ENCODE data around the gene C13orf46.

Gene C13orf46

DNA sequence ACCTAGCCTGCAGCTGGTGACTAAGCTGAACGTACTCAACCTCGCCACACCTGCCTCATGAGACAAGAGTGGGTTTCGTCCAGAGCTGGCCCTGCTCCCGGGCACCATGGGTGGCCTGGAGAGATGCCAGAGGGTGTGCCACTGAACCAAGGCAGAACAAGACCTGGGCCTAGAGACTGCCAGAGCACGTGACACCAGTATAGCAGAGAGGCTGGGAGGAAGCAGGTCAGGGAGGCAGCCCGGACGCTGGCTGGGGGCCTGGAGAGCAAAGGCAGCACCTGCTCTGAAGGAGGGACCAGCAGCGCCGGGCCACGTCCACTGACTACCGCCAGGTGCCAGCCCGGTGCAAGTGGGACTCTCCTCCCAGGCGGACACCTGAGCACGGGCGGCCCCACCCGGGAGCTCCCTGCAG, 7.3 kb upstream of the C13orf46 start:
- TF ChIP-seq, protein P1, sequence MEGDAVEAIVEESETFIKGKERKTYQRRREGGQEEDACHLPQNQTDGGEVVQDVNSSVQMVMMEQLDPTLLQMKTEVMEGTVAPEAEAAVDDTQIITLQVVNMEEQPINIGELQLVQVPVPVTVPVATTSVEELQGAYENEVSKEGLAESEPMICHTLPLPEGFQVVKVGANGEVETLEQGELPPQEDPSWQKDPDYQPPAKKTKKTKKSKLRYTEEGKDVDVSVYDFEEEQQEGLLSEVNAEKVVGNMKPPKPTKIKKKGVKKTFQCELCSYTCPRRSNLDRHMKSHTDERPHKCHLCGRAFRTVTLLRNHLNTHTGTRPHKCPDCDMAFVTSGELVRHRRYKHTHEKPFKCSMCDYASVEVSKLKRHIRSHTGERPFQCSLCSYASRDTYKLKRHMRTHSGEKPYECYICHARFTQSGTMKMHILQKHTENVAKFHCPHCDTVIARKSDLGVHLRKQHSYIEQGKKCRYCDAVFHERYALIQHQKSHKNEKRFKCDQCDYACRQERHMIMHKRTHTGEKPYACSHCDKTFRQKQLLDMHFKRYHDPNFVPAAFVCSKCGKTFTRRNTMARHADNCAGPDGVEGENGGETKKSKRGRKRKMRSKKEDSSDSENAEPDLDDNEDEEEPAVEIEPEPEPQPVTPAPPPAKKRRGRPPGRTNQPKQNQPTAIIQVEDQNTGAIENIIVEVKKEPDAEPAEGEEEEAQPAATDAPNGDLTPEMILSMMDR (IDR thresholded peaks at IDR 0.05; ENCODE audit: low read depth, low read length, missing control alignments) = no peak
- in situ Hi-C loops (cut with HindIII; ENCODE audit: low sequenced_read_pairs) = no loop called here
- no peak overlapping the region for H3K4me3 ChIP-seq (ENCODE audit: low read depth, low read length)
- peak; percentile 70 for DNase-seq (ENCODE audit: low read depth)

- in situ Hi-C loops (cut with HindIII; ENCODE audit: low sequenced_read_pairs) = no loop called here
- TF ChIP-seq, protein P1 (IDR thresholded peaks at IDR 0.05; ENCODE audit: low read depth, low read length, missing control alignments) = no peak
- no peak overlapping the region for H3K4me3 ChIP-seq (ENCODE audit: low read depth, low read length)
- DNase-seq (ENCODE audit: low read depth) = no peak
Measured at GRCh38 chr13:113980489-113981064, 6.7 kb upstream of the C13orf46 start.

DNA sequence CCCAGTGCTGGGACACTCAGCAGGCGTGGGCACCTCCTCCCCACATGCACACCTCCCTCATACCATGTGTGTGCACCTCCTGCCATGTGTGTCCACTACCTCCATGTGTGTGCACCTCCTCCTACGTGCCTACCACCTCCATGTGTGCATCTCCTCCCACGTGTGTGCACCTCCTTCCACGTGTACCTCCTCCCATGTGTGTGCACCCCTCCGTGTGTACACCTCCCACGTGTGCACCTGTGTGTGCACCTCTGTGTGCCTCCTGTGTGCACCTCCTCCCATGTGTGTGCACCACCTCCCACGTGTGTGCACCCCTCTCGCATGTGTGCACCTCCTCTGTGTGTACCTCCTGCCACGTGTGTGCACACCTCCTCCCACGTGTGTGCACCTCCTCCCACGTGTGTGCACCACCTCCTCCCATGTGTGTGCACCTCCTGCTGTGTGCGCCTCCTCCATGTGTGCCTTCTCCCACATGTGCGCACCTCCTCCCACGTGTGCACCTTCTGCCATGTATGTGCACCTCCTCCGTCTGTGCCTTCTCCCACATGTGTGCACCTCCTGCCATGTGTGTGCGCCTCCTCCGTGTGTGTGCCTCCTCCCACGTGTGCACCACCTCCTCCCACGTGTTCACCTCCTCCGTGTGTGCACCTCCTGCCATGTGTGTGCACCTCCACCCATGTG, 6.1 kb upstream of the C13orf46 start:
- H3K4me3 ChIP-seq (ENCODE audit: low read depth, low read length) = no peak overlapping the region
- TF ChIP-seq, protein P1 (IDR thresholded peaks at IDR 0.05; ENCODE audit: low read depth, low read length, missing control alignments) = no peak
- DNase-seq (ENCODE audit: low read depth) = no peak

DNA sequence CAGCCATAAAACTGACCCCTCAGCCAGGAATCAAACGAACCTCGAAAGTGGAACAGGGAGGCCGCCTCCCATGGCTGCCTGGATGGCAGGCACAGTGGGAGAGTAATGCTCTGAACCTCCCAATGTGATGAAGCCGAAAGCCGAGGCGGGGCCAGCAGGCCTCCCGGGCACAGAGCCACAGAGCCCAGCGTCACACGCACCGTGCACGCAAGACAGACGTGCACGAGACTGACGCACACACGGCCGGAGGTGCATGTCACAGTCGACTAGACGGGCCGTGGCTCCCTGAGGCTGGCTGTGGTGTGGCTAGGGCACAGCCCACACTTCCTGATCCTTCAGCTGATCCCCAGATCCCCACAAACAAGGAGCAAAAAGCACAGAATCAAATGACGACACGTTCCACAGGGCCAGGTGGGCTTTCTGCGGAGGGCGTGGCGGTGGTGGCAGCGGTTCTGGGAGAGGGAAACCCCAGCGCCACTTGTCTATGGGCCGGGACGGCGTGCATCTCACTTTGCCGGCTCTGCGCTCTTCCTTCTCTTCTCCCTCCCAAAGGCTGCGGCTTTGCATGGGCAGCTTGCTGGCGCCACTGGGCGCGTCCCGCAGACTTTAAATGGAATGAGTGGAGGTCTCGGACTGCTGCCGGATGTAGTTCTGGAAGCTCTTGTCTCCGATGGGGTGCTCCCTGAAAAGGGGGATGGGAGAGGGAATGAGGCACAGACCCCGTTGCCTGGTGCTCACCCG, 5.0 kb upstream of the C13orf46 start:
- in situ Hi-C loops (cut with HindIII; ENCODE audit: low sequenced_read_pairs) = no loop called here
- TF ChIP-seq, protein P1 (IDR thresholded peaks at IDR 0.05; ENCODE audit: low read depth, low read length, missing control alignments) = no peak
- no peak for DNase-seq (ENCODE audit: low read depth)
- H3K4me3 ChIP-seq (ENCODE audit: low read depth, low read length) = no peak overlapping the region

More for the DNA sequence above, 6.1 kb upstream of the C13orf46 start:
- in situ Hi-C loops (cut with HindIII; ENCODE audit: low sequenced_read_pairs) = no loop called here

- no peak for DNase-seq (ENCODE audit: low read depth)
- TF ChIP-seq, protein P1 (IDR thresholded peaks at IDR 0.05; ENCODE audit: low read depth, low read length, missing control alignments) = no peak
- in situ Hi-C loops (cut with HindIII; ENCODE audit: low sequenced_read_pairs) = no loop called here
- H3K4me3 ChIP-seq (ENCODE audit: low read depth, low read length) = no peak overlapping the region
Measured at GRCh38 chr13:113977976-113978375, 4.1 kb upstream of the C13orf46 start.

- in situ Hi-C loops (cut with HindIII; ENCODE audit: low sequenced_read_pairs) = no loop called here
- TF ChIP-seq, protein P1 (IDR thresholded peaks at IDR 0.05; ENCODE audit: low read depth, low read length, missing control alignments) = no peak
- H3K4me3 ChIP-seq (ENCODE audit: low read depth, low read length) = no peak overlapping the region
- DNase-seq (ENCODE audit: low read depth) = peak; percentile 31
Measured at GRCh38 chr13:113976711-113977684, 3.1 kb upstream of the C13orf46 start.
